ENCODE data around the gene SH3BGRL3.

GRCh38 chr1:26330276-26330675 is 50.4 kb downstream of the SH3BGRL3 start:
- TF ChIP-seq, protein P1, sequence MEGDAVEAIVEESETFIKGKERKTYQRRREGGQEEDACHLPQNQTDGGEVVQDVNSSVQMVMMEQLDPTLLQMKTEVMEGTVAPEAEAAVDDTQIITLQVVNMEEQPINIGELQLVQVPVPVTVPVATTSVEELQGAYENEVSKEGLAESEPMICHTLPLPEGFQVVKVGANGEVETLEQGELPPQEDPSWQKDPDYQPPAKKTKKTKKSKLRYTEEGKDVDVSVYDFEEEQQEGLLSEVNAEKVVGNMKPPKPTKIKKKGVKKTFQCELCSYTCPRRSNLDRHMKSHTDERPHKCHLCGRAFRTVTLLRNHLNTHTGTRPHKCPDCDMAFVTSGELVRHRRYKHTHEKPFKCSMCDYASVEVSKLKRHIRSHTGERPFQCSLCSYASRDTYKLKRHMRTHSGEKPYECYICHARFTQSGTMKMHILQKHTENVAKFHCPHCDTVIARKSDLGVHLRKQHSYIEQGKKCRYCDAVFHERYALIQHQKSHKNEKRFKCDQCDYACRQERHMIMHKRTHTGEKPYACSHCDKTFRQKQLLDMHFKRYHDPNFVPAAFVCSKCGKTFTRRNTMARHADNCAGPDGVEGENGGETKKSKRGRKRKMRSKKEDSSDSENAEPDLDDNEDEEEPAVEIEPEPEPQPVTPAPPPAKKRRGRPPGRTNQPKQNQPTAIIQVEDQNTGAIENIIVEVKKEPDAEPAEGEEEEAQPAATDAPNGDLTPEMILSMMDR (conservative IDR thresholded peaks at IDR 0.05; ENCODE audit: low read length), result no peak
- no peak for TF ChIP-seq EZH2phosphoT487 (IDR thresholded peaks at IDR 0.05; ENCODE audit: borderline replicate concordance)
